AG04450 (cell line): ENCODE results near the gene MATCAP1. TPM values are rescaled to one million over a fixed set of nuclear protein-coding genes. Genes with fewer than 3 reads are reported as not detected.

Source experiments
- CTCF ChIA-PET: fragments of 300-600, 350-600 bp; formaldehyde crosslinking; extraction: SDS; loops from one replicate; lab custom pipeline; 2022; ENCODE audit warnings: antibody characterized with exemption, inconsistent platforms; lab: Charles Lee
- POLR2A ChIA-PET: fragments of 350-600 bp; formaldehyde crosslinking; extraction: SDS; loops from one replicate; lab custom pipeline; 2021; ENCODE audit warnings: antibody characterized with exemption, inconsistent platforms; lab: Yijun Ruan, JAX
- DNase-seq: peaks from one replicate; pipeline ENCODE4 v3.0.0-alpha.2; 2011; ENCODE audit warnings: low read depth, low spot score
- H3K27ac ChIP-seq: one replicate; pipeline ENCODE4 v1.5.1; 2012; ENCODE audit warnings: low read depth, low read length, control low read depth
- H3K27me3 ChIP-seq: one replicate; pipeline ENCODE4 v1.6.0; 2012; ENCODE audit warnings: low read length; ENCODE audit not compliant: control insufficient read depth, insufficient read depth
- H3K4me3 ChIP-seq: 2 replicates; pipeline ENCODE4 v1.5.1; 2011; ENCODE audit warnings: mild to moderate bottlenecking, low read depth, low read length, control low read depth
- H3K9me3 ChIP-seq: 2 replicates; pipeline ENCODE4 v1.5.1; 2012; ENCODE audit warnings: low read length; ENCODE audit not compliant: control insufficient read depth, insufficient read depth
- polyA plus RNA-seq: library from polyadenylated mRNA; depleted of rRNA; stranded (reverse); fragments of >200 nt; gene quantifications from 2 replicates; pipeline ENCODE4 v1.2.3, GENCODE V29; 2011
- TF ChIP-seq, protein P1 (sequence below): IDR thresholded peaks from 2 replicates; pipeline ENCODE4 v1.5.1; 2011; ENCODE audit warnings: low read depth, low read length, control low read depth, inconsistent platforms

The MATCAP1 gene
- polyA plus RNA-seq, 1 experiment: 13.9 TPM

GRCh38 chr16:67223992-67224391 lies 40.2 kb upstream of the MATCAP1 start:
- H3K4me3 ChIP-seq: no peak overlapping the region
- POLR2A ChIA-PET: interaction anchor here (1.4 kb wide), 1 partner anchor 16 kb away, joined by 4 read pairs; no protein-coding TSS in a partner anchor
- DNase-seq: no peak
- H3K27ac ChIP-seq: no peak overlapping the region
- H3K27me3 ChIP-seq: no peaks in the 10 kb centered on the region
- TF ChIP-seq, protein P1, sequence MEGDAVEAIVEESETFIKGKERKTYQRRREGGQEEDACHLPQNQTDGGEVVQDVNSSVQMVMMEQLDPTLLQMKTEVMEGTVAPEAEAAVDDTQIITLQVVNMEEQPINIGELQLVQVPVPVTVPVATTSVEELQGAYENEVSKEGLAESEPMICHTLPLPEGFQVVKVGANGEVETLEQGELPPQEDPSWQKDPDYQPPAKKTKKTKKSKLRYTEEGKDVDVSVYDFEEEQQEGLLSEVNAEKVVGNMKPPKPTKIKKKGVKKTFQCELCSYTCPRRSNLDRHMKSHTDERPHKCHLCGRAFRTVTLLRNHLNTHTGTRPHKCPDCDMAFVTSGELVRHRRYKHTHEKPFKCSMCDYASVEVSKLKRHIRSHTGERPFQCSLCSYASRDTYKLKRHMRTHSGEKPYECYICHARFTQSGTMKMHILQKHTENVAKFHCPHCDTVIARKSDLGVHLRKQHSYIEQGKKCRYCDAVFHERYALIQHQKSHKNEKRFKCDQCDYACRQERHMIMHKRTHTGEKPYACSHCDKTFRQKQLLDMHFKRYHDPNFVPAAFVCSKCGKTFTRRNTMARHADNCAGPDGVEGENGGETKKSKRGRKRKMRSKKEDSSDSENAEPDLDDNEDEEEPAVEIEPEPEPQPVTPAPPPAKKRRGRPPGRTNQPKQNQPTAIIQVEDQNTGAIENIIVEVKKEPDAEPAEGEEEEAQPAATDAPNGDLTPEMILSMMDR: no peak
- no peaks in the 10 kb centered on the region; the same call in 1 of the 2 replicates for H3K9me3 ChIP-seq
- CTCF ChIA-PET: no interaction called here

- DNase-seq: no peak
- POLR2A ChIA-PET: interaction anchor here (0.5 to 0.7 kb wide), 2 partner anchors 10 to 27 kb away, joined by 3 read pairs; no protein-coding TSS in a partner anchor
These were observed 33.1 kb upstream of the MATCAP1 start for GRCh38 chr16:67216612-67217490.

DNA sequence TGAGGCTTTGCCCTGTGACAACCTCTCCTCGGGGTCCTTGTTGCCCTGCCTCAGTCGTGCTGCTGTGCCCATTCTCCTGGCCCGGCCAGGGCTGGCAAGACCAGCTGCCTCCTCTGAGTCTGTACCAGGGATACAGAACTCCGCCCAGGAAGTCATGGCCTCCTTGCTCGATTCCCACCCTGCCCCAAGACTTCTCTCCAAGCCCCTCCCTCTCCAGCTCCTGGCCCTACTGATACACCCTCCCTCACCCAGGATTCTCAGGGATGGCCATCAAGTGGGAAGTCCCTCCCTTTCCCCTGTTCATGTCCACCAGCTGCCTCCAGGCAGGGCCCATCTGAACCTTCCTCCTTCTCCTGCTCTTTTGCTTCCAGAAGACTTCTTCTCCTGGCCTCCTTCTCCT lies 31.9 kb upstream of the MATCAP1 start:
- ChIA-PET CTCF (no interaction called here), POLR2A (interaction anchor here (0.8 to 1.3 kb wide), 2 partner anchors 10 to 11 kb away, joined by 3 read pairs; partner anchors contain the start of gene TMEM208)
- Histone ChIP-seq H3K9me3 (no peaks in the 10 kb centered on the region), H3K27me3 (no peaks in the 10 kb centered on the region), H3K4me3 (no peak overlapping the region), H3K27ac (no peak overlapping the region)
- DNase-seq: no peak
- TF ChIP-seq, protein P1: no peak

More at GRCh38 chr16:67216612-67217490, 33.1 kb upstream of the MATCAP1 start:
- TF ChIP-seq, protein P1: no peak
- no peak overlapping the region for H3K27ac ChIP-seq
- H3K27me3 ChIP-seq: no peaks in the 10 kb centered on the region
- no peak overlapping the region for H3K4me3 ChIP-seq
- CTCF ChIA-PET: interaction anchor here (1.2 kb wide), 1 partner anchor 31 kb away, joined by 3 read pairs; no protein-coding TSS in a partner anchor
- H3K9me3 ChIP-seq: no peaks in the 10 kb centered on the region

DNA sequence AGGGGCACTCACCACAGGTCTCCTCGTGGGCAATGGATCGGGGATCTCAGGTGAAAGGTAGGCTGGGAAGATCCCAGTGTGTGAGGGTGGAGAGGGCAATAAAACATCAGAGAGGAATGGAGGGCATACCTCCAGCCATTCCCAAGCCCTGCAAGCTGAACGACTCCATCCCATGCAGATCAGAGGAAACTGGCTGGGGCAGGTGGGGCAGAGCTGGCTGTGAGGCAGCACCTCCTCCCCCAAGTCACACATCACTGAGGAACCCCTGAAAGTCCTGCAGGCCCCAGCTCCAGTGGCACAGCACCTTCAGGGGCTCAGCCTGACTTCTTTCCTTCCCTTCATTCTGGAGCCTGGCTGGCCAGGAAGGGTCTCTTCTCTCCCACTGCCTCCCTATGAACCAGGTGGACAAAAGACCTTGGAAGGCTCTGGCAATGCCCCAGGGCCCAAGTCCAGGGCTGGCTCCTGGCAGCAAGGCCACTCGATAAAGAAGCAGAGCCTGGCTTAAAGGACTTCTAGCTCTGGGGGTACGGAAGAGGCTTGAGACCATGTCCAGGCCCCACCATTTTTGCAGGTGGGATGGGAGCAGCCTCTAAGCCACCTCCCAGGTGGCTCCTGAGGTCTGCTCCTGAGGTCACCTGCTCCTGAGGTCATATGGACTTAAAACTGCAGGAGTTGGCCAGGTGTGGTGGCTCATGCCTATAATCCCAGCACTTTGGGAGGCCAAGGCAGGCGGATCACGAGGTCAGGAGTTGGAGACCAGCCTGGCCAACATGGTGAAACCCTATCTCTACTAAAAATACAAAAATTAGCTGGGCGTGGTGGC lies 29.6 kb upstream of the MATCAP1 start:
- TF ChIP-seq, protein P1: no peak
- Histone ChIP-seq H3K27ac (no peak overlapping the region), H3K9me3 (no peaks in the 10 kb centered on the region), H3K27me3 (no peaks in the 10 kb centered on the region), H3K4me3 (no peak overlapping the region)
- POLR2A ChIA-PET: no interaction called here
- CTCF ChIA-PET: interaction anchor here (1.2 kb wide), 1 partner anchor 15 kb away, joined by 4 read pairs; no protein-coding TSS in a partner anchor
- DNase-seq: no peak
